ENCODE measurements around the gene PPIA.
A peak's percentile ranks its signal among the peaks of the same experiment; 100 is the strongest.

The PPIA gene

DNA sequence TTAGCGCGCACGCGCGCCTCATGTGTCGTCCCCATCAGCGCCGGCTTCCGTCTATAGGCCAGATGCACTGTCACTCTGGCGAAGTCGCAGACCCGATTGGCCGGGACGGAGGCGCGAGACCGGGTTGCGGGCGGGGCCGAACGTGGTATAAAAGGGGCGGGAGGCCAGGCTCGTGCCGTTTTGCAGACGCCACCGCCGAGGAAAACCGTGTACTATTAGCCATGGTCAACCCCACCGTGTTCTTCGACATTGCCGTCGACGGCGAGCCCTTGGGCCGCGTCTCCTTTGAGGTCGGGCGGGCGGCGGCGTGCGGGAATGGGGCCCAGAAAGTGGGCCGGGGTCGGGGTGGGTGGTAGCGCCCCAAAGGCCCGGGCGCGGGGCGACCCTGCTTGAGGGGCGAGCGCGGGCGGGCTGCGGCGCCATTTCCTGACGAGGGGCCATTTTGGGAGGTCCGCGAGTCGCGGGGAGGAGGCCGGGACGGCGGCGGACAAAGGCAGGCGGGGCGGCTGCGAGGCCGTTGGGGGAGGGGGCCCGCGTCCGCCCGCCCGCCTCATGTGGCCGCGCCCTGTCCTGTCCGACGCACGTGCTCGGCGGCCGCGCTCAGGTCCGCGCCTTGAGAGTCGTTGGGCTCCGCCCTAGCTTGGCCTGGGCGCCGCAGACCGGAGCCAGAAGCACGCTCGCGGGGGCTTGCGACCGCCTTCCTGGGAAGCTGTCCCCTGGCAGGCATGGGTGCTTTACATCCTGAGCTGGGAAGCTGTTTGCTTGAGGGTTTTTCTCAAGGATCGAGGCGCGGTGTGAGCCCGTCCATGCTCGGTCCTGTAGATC is at the start of gene PPIA:
PPIA (plus strand) TSS at position 178 of the 825 bp plus-strand sequence; CDS start at position 222, 44 bp downstream.
- H3K27ac Mint-ChIP-seq = peak within 1 kb of the TSS; percentile 93
- H3K9me3 Mint-ChIP-seq = no peaks in the 10 kb centered on the region
- peaks cover 52% of the 10 kb centered on the region for H3K36me3 Mint-ChIP-seq (ENCODE audit: low read depth)
- peak within 1 kb of the TSS; percentile 88 for H3K4me3 Mint-ChIP-seq
- intact Hi-C loops (cut with micrococcal nuclease) = loop anchor here (1.0 to 5.0 kb wide), 6 partner anchors 46 to 304 kb away; partner anchors contain the start of genes NUDCD3, OGDH, PURB and TMED4
- H3K4me1 Mint-ChIP-seq (ENCODE audit: low read depth) = peaks cover 13% of the 10 kb centered on the region
- no peaks in the 10 kb centered on the region for H3K27me3 Mint-ChIP-seq

DNA sequence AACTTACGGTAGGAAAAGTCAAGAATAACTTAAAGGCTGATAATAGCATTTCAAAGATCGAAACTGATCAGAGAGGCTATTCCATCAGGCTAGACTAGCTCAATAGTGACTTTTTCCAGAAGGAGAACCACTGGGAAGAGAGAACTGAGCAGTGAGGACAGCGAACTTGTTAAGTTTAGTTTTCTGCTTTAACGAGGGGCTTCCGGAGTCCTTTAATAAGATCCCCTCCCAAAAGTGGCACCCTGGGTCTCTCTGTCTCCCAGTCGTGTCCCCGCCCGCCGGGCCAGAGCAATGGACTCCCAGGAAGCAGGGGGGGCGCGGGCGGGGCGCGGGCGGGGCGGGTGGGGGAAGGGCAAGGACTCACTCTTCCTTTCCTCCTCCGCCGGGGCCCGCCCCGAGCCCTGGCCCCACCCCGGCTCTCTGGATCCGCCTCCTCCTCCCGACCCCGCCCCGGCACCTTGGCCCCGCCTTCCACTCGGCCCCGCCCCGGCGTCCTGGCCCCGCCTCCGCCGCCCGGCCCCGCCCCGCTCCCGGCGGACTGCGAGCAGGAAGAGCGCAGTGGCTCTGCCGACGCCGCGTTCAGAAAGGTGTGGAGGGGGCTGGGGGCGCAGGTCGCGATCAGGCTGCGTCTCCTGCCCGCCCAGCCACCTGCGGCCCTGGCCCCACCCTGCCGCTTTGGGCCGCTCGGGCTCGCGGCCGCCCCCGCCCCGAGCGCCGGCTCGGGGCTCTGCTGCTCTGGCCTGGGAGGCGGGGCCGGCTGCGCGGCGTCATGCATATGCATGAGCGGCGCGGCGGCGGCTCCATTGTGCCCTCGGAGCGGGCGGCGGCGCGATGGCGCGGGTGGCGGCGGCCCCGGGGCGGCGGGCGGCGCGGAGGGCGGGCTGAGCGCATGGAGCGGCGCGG is 48.2 kb upstream of the PPIA start, which contains the start of gene ZMIZ2:
ZMIZ2 (plus strand) TSS at position 803 of the 903 bp plus-strand sequence. CDS start 7,403 bp downstream, outside the sequence.
- peak within 1 kb of the TSS; percentile 91 for H3K4me3 Mint-ChIP-seq
- peaks cover 61% of the 10 kb centered on the region for H3K4me1 Mint-ChIP-seq (ENCODE audit: low read depth)
- H3K27me3 Mint-ChIP-seq = no peaks in the 10 kb centered on the region
- H3K27ac Mint-ChIP-seq = peak within 1 kb of the TSS; percentile 85
- intact Hi-C loops (cut with micrococcal nuclease) = loop anchor here (2.0 to 10.0 kb wide), 4 partner anchors 36 to 161 kb away; partner anchors contain the start of genes H2AZ2 and OGDH
- peaks cover 31% of the 10 kb centered on the region for H3K36me3 Mint-ChIP-seq (ENCODE audit: low read depth)
- no peaks in the 10 kb centered on the region for H3K9me3 Mint-ChIP-seq

DNA sequence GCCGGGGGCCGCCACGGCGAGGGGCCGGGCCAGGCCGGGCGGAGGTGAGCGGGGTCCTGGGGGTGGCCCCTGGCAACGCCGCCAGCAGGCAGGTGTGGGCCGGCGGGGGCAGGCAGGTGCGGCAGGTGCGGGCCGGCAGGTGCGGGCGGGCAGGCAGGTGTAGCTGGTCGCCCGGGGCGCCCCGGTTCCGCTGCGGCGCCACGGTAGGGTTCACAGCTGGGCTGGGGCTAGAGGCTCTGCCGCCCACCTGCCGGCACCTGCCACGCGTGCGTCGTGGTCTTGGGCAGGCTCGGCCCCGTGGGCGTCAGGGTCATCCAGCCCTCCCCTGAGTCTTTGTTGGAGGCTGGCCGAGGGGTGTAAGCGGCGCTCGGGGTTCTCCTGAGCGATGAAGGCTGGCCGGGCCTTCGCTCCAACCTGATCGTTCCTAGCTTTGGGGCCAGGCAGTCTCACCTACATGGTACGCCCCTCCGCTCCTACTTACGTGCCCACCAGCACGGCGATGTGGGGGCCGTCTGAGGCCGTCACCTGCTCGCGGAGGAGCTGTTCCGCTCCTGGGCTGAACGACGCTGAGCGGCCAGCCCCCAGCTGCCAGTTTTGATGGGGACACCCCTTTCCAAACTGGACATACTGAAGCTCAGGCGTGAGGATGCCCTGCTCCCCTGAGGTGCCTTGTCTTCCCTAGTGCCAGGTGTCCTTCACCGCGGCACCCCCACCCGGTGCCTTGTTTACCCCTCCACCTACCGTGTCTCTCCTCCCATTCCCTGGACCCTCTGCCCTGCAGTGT is 47.3 kb upstream of the PPIA start:
- Mint-ChIP-seq H3K36me3 (ENCODE audit: low read depth) (peaks cover 31% of the 10 kb centered on the region), H3K27me3 (no peaks in the 10 kb centered on the region), H3K4me1 (ENCODE audit: low read depth) (peaks cover 62% of the 10 kb centered on the region), H3K27ac (peak overlapping the region; percentile 85), H3K9me3 (no peaks in the 10 kb centered on the region), H3K4me3 (peak overlapping the region; percentile 91)
- intact Hi-C loops (cut with micrococcal nuclease) = loop anchor here (2.0 to 10.0 kb wide), 4 partner anchors 37 to 162 kb away; partner anchors contain the start of genes H2AZ2 and OGDH

DNA sequence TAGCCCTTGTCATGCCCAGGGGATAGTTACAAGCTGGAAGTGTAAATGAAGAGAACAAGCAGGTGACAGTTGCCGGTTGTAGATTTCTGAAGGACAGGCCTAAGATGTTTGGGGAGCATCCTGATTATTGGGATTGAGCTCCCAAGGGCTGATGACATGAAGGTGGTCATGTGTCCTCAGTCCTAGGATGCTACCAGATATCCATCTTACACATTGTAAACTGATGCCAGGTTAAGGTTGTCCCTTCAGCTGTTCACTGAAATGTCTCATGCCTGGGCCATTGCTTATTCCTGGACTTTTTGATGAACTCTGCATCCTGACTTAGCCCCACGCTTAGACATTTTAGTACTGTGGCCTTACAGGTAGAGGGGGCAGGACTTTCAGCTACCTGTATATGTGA is 46.5 kb upstream of the PPIA start:
- Mint-ChIP-seq H3K4me3 (peak overlapping the region; percentile 91), H3K27me3 (no peaks in the 10 kb centered on the region), H3K27ac (peak overlapping the region; percentile 85), H3K36me3 (ENCODE audit: low read depth) (peaks cover 32% of the 10 kb centered on the region), H3K4me1 (ENCODE audit: low read depth) (peaks cover 69% of the 10 kb centered on the region), H3K9me3 (no peaks in the 10 kb centered on the region)
- intact Hi-C loops (cut with micrococcal nuclease) = loop anchor here (1.0 to 10.0 kb wide), 5 partner anchors 38 to 163 kb away; partner anchors contain the start of genes H2AZ2 and OGDH

DNA sequence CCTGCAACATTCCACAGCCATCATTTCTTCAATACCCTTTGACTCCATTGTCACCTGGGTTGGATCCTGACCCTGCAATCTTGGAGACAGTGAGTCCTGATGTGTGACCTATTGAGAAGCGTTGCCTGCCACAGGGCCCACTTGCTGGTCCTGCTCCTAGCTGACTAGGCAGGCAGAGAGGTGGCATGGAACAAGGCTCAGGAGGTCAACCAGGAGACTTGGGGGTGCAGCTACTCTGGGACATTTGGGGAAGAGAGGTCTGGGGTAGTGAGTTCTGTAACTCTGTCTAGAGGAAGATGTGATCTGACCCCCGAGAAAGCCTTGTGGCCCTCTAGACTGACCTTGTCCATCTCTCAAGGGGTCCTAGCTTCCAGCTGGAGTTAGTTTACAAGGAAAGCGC is 46.1 kb upstream of the PPIA start:
- intact Hi-C loops (cut with micrococcal nuclease) = loop anchor here (1.0 kb wide), 1 partner anchor 47 kb away; no protein-coding TSS in a partner anchor
- no peaks in the 10 kb centered on the region for H3K9me3 Mint-ChIP-seq
- peak overlapping the region; percentile 85 for H3K27ac Mint-ChIP-seq
- H3K4me1 Mint-ChIP-seq (ENCODE audit: low read depth) = peaks cover 71% of the 10 kb centered on the region
- peak overlapping the region; percentile 78 for H3K4me3 Mint-ChIP-seq
- H3K27me3 Mint-ChIP-seq = no peaks in the 10 kb centered on the region
- H3K36me3 Mint-ChIP-seq (ENCODE audit: low read depth) = peaks cover 36% of the 10 kb centered on the region

DNA sequence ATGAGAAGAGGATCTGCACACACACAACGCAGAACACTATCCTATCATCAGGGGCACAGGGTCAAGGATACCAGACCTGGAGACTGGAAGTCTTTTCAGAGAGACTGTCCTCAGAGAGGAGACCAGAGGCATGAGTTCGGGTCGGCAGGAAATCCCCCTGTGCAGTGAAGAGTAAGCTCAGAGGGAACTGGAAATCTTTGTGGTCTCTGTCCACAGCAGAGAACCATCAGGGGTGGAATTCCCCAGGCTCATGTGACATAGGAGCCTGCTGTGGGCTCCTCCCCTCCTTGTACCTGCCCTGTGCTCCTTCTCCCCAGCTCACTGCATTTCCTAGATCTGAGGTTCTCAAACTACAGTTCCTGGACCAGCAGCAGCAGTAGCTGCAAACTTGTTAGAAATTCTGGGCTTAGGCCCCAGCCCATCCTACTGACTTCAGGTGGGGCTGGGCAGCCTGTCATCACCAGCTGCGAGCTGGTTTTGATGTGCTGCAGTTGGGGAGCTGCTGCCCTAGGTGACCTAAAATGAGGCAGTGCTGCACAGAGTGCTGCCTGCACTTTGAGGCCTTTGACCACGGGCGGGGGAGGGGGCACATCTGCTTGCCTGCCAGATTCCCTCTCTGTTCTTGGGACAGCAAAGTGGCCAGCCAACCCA is 45.4 kb upstream of the PPIA start:
- peak overlapping the region; percentile 78 for H3K4me3 Mint-ChIP-seq
- intact Hi-C loops (cut with micrococcal nuclease) = loop anchor here (1.0 kb wide), 1 partner anchor 46 kb away; no protein-coding TSS in a partner anchor
- H3K27me3 Mint-ChIP-seq = no peaks in the 10 kb centered on the region
- peak overlapping the region; percentile 85 for H3K27ac Mint-ChIP-seq
- H3K36me3 Mint-ChIP-seq (ENCODE audit: low read depth) = peaks cover 39% of the 10 kb centered on the region
- no peaks in the 10 kb centered on the region for H3K9me3 Mint-ChIP-seq
- H3K4me1 Mint-ChIP-seq (ENCODE audit: low read depth) = peaks cover 73% of the 10 kb centered on the region

DNA sequence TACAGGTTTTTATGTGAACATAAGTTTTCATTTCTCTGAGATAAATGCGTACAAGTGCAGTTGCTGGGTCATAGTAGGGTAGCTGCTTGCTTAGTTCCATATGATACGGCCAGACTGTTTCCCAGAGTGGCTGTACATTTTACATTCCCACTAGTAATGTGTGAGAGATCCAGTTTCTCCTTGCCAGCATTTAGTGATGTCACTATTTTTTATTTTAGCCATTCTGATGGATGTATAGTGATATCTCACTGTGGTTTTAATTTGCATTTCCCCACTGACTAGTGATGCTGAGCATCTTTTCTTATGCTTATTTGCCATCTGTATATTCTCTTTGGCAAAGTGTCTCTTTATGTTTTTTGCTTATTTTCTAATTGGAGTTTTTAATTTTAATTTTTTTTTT is 43.7 kb upstream of the PPIA start:
- Mint-ChIP-seq H3K9me3 (no peaks in the 10 kb centered on the region), H3K27ac (peak overlapping the region; percentile 65), H3K4me3 (no peak overlapping the region), H3K36me3 (ENCODE audit: low read depth) (peaks cover 57% of the 10 kb centered on the region), H3K27me3 (no peaks in the 10 kb centered on the region), H3K4me1 (ENCODE audit: low read depth) (peaks cover 66% of the 10 kb centered on the region)
- intact Hi-C loops (cut with micrococcal nuclease) = no loop called here

DNA sequence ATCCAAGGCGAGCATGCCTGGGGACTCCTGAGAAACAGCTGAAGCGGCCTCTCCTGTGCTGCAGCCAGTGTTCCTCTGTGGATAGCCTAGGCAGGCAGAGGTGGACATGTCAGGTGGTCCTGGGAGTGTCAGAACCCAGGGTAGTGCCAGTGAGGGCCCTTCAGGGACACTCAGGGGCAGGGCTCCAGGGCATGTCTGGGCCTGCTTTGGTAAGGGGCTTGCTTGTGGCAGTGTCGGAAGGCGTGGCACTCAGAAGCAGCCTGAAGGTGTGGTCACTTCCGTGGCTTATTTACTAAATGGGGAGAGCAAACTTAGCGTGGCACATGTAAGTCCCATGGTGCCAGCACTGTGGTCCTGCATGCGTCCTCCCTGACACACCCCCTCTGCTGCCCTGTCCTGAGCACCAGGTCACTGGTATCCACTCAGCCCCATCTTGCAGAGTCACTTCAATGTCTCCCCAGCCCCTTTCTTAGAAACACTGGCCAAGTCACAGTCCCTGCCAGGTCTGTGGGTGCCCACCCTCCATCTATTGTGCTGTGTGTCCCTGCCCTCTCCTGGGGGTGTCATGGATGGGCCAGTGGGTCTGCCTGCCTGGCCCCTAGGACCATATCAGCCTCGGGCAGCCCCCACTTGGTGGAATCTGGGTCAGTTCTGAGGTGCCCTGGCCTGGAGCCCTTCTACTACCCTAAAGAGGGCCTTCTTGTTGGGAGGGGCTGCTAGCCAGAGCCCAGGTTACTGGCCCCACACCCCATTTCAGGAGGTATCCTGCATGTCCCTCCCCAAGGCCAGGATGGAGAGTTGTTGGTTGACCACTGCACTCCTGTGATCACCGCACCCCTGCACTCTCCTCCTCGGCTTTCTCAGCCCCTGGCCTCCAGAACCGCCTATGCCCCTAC is 41.4 kb upstream of the PPIA start:
- Mint-ChIP-seq H3K4me3 (no peak overlapping the region), H3K4me1 (ENCODE audit: low read depth) (peaks cover 57% of the 10 kb centered on the region), H3K36me3 (ENCODE audit: low read depth) (peaks cover 68% of the 10 kb centered on the region), H3K27ac (peak overlapping the region; percentile 34), H3K27me3 (no peaks in the 10 kb centered on the region), H3K9me3 (no peaks in the 10 kb centered on the region)
- intact Hi-C loops (cut with micrococcal nuclease) = no loop called here

DNA sequence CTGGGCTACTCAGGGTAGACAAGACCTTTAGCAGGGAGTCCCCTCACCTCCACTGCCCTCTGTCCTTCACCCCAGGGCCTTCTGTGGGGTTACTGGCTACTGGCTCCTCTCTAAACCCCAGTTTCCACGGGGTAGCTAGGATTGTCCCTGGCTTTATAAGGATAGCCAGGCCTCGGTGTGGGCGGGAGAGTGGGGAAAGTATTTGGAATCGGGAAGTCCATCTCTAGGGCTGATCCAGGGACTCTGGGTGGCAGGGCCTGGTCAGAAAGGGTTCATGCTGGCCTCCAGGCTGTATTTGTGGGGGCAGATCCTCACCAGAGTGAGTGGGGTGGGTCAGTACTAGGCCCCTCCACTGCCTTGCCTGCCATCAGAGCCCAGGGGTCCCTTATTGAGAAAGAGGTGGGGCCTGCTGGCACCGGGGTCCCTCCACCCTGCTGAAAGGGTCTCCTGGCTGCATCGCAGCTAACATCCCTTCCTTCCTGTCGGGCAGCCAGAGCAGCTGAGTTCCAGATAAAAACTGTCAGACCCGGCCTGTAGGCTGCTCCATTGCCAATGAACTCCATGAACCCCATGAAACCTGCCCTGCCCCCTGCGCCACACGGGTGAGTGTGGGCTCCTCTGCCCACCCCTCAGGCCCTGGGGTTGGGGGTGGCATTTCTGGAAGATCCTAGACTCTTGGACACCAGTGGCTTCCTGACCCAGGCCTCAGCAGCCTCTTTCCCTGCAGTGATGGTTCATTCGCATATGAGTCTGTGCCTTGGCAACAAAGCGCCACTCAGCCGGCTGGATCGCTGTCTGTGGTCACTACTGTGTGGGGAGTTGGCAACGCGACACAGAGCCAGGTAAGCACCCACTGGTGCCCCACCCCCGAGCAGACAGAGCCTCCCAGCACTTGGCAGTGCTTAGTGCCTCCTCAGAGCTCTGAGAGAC is 40.5 kb upstream of the PPIA start:
- Mint-ChIP-seq H3K4me3 (no peak overlapping the region), H3K27ac (peak overlapping the region; percentile 34), H3K4me1 (ENCODE audit: low read depth) (peaks cover 48% of the 10 kb centered on the region), H3K27me3 (no peaks in the 10 kb centered on the region), H3K9me3 (no peaks in the 10 kb centered on the region), H3K36me3 (ENCODE audit: low read depth) (peaks cover 70% of the 10 kb centered on the region)
- intact Hi-C loops (cut with micrococcal nuclease) = no loop called here

DNA sequence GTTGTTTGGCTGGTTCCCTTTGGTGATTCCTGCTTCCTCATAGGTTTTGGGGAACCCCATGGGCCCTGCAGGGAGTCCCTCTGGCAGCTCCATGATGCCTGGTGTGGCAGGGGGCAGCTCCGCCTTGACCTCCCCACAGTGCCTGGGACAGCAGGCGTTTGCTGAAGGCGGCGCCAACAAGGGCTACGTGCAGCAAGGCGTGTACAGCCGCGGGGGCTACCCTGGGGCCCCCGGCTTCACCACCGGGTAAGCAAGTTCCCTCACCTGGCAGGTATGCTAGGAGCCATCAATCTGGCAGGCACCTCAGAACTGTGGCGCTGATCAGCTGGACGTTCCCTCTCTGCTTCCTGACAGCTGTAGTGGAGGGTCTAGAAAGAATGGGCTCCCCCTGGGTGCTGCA is 39.6 kb upstream of the PPIA start:
- no peaks in the 10 kb centered on the region for H3K9me3 Mint-ChIP-seq
- peaks cover 41% of the 10 kb centered on the region for H3K4me1 Mint-ChIP-seq (ENCODE audit: low read depth)
- H3K4me3 Mint-ChIP-seq = no peak overlapping the region
- H3K36me3 Mint-ChIP-seq (ENCODE audit: low read depth) = peaks cover 73% of the 10 kb centered on the region
- intact Hi-C loops (cut with micrococcal nuclease) = no loop called here
- H3K27ac Mint-ChIP-seq = no peak overlapping the region
- no peaks in the 10 kb centered on the region for H3K27me3 Mint-ChIP-seq

DNA sequence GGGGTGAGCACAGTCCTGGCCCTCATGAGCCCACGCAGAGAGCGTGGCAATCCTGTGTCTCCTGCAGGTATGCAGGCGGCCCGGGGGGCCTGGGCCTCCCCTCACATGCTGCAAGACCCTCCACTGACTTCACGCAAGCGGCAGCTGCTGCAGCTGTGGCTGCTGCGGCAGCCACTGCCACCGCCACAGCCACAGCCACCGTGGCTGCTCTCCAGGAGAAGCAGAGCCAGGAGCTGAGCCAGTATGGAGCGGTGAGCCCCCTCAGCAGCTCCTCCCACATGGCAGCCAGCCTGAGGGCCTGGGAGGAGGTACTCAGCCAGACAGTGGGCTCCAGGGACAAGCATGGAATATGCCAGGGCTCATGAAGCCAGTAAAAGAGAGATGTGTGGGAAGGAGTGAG is 39.2 kb upstream of the PPIA start:
- Mint-ChIP-seq H3K36me3 (ENCODE audit: low read depth) (peaks cover 74% of the 10 kb centered on the region), H3K9me3 (no peaks in the 10 kb centered on the region), H3K27me3 (no peaks in the 10 kb centered on the region), H3K4me1 (ENCODE audit: low read depth) (peaks cover 38% of the 10 kb centered on the region), H3K27ac (no peak overlapping the region), H3K4me3 (no peak overlapping the region)
- intact Hi-C loops (cut with micrococcal nuclease) = no loop called here

Data from dendritic cell treated with granulocyte-macrophage colony-stimulating factor and Interleukin-4, amounts not matched to agents 40 ng/mL and 50 ng/mL, for 4 days (primary cell).